H9 (cell line): ENCODE data around the gene HTR2B. TPM values are rescaled to one million over a fixed set of nuclear protein-coding genes. Genes with fewer than 3 reads are reported as not detected.

Experiments
- DNase-seq: peaks from one replicate; pipeline ENCODE4 v3.0.0-alpha.2; 2017
- H2AFZ ChIP-seq: one replicate; pipeline ENCODE4 v1.6.1; 2013; ENCODE audit warnings: mild to moderate bottlenecking, low read length, control low read depth, moderate library complexity
- H2AK5ac ChIP-seq: 2 replicates; pipeline ENCODE4 v1.6.1; 2013; ENCODE audit warnings: low read length, control low read depth, mixed read lengths; ENCODE audit not compliant: insufficient read length
- H2BK120ac ChIP-seq: one replicate; pipeline ENCODE4 v1.6.1; 2013; ENCODE audit warnings: low read depth, mild to moderate bottlenecking, low read length, control low read depth, inconsistent platforms; ENCODE audit not compliant: poor library complexity, severe bottlenecking
- H2BK12ac ChIP-seq: 2 replicates; pipeline ENCODE4 v1.6.1; 2013; ENCODE audit warnings: low read length, control low read depth, mixed read lengths, low read depth; ENCODE audit not compliant: insufficient read length
- H2BK15ac ChIP-seq: 2 replicates; pipeline ENCODE4 v1.6.1; 2013; ENCODE audit warnings: low read depth, low read length, control low read depth
- H2BK20ac ChIP-seq: one replicate; pipeline ENCODE4 v1.6.1; 2013; ENCODE audit warnings: low read depth, mild to moderate bottlenecking, low read length, control low read depth, inconsistent platforms; ENCODE audit not compliant: poor library complexity, severe bottlenecking
- H2BK5ac ChIP-seq: 2 replicates; pipeline ENCODE4 v1.6.1; 2013; ENCODE audit warnings: low read length, control low read depth, mixed read lengths; ENCODE audit not compliant: insufficient read length
- H3K14ac ChIP-seq: 2 replicates; pipeline ENCODE4 v1.6.1; 2013; ENCODE audit warnings: low read length, control low read depth; ENCODE audit not compliant: insufficient read depth
- H3K18ac ChIP-seq: 2 replicates; pipeline ENCODE4 v1.6.1; 2013; ENCODE audit warnings: low read depth, mild to moderate bottlenecking, mixed read lengths, low read length, control low read depth; ENCODE audit not compliant: insufficient read length
- H3K23ac ChIP-seq: 2 replicates; pipeline ENCODE4 v1.6.1; 2013; ENCODE audit warnings: low read length, control low read depth, mixed read lengths, low read depth; ENCODE audit not compliant: insufficient read length
- H3K23me2 ChIP-seq: 2 replicates; pipeline ENCODE4 v1.6.1; 2013; ENCODE audit warnings: low read depth, mild to moderate bottlenecking, mixed read lengths, low read length, control low read depth; ENCODE audit not compliant: insufficient read length, poor library complexity, severe bottlenecking
- H3K27ac ChIP-seq: 2 replicates; pipeline ENCODE4 v1.5.1; 2013; ENCODE audit warnings: low read length, control low read depth, mixed read lengths, low read depth; ENCODE audit not compliant: insufficient read length
- H3K27me3 ChIP-seq: 2 replicates; pipeline ENCODE4 v1.6.1; 2013; ENCODE audit warnings: low read length, control low read depth, inconsistent platforms; ENCODE audit not compliant: insufficient read depth
- H3K4ac ChIP-seq: 2 replicates; pipeline ENCODE4 v1.6.1; 2013; ENCODE audit warnings: low read depth, mild to moderate bottlenecking, control low read depth, inconsistent platforms, low read length, moderate library complexity
- H3K4me1 ChIP-seq: 2 replicates; pipeline ENCODE4 v1.6.1; 2013; ENCODE audit warnings: low read length, control low read depth, inconsistent platforms; ENCODE audit not compliant: insufficient read depth
- H3K4me2 ChIP-seq: 2 replicates; pipeline ENCODE4 v1.6.1; 2013; ENCODE audit warnings: low read length, control low read depth, mixed read lengths; ENCODE audit not compliant: insufficient read length, insufficient read depth
- H3K56ac ChIP-seq: 2 replicates; pipeline ENCODE4 v1.6.1; 2013; ENCODE audit warnings: low read depth, mild to moderate bottlenecking, mixed read lengths, low read length, control low read depth; ENCODE audit not compliant: insufficient read length
- H3K79me1 ChIP-seq: 2 replicates; pipeline ENCODE4 v1.6.1; 2013; ENCODE audit warnings: low read depth, mild to moderate bottlenecking, moderate library complexity, low read length, control low read depth, inconsistent platforms; ENCODE audit not compliant: insufficient read depth, poor library complexity, severe bottlenecking
- H3K79me2 ChIP-seq: 2 replicates; pipeline ENCODE4 v1.6.1; 2013; ENCODE audit warnings: low read length, control low read depth, inconsistent platforms; ENCODE audit not compliant: insufficient read depth
- H3K9ac ChIP-seq: 2 replicates; pipeline ENCODE4 v1.6.1; 2013; ENCODE audit warnings: low read length, control low read depth, mixed read lengths; ENCODE audit not compliant: insufficient read length; ENCODE audit errors: extremely low read depth
- H3K9me3 ChIP-seq: one replicate; pipeline ENCODE4 v1.6.1; 2013; ENCODE audit warnings: low read depth, low read length, inconsistent platforms; ENCODE audit not compliant: control insufficient read depth
- H3T11ph ChIP-seq: one replicate; pipeline ENCODE4 v1.6.1; 2013; ENCODE audit warnings: mild to moderate bottlenecking, low read length, control low read depth, inconsistent platforms
- H4K20me1 ChIP-seq: one replicate; pipeline ENCODE4 v1.6.1; 2013; ENCODE audit not compliant: control insufficient read depth, insufficient read length, insufficient read depth
- H4K5ac ChIP-seq: 2 replicates; pipeline ENCODE4 v1.6.1; 2013; ENCODE audit warnings: low read depth, mild to moderate bottlenecking, mixed read lengths, low read length, control low read depth; ENCODE audit not compliant: insufficient read length
- H4K8ac ChIP-seq: replicated peaks from 2 replicates; pipeline ENCODE4 v1.6.1; 2013; ENCODE audit warnings: low read length, control low read depth, mixed read lengths, low read depth; ENCODE audit not compliant: insufficient read length
- H4K91ac ChIP-seq: 2 replicates; pipeline ENCODE4 v1.6.1; 2013; ENCODE audit warnings: low read depth, mild to moderate bottlenecking, moderate library complexity, mixed read lengths, low read length, control low read depth; ENCODE audit not compliant: insufficient read length
- H3K27ac Mint-ChIP-seq, 3 experiments: 2 replicates in 2 of 3; 3 replicates in 1 of 3; pipeline ENCODE4 v1.8.0; 2020 to 2021; ENCODE audit warnings: mixed read lengths in 3 of 3, mild to moderate bottlenecking in 1 of 3, moderate library complexity in 1 of 3
- H3K27me3 Mint-ChIP-seq: 2 replicates; pipeline ENCODE4 v1.8.0; 2021; ENCODE audit warnings: low read depth, mild to moderate bottlenecking, moderate library complexity, mixed read lengths
- H3K36me3 Mint-ChIP-seq, 3 experiments: 2 replicates in 2 of 3; 3 replicates in 1 of 3; pipeline ENCODE4 v1.8.0; 2020 to 2021; ENCODE audit warnings: low read depth in 3 of 3, mixed read lengths in 3 of 3; ENCODE audit not compliant: insufficient read depth in 1 of 3
- H3K4me1 Mint-ChIP-seq, 2 experiments: 2 replicates each; pipeline ENCODE4 v1.8.0; 2020; ENCODE audit warnings: mixed read lengths in 2 of 2
- H3K4me3 Mint-ChIP-seq, 2 experiments: 2 replicates in 1 of 2; 3 replicates in 1 of 2; pipeline ENCODE4 v1.8.0; 2020 to 2021; ENCODE audit warnings: mild to moderate bottlenecking in 2 of 2, mixed read lengths in 2 of 2, moderate library complexity in 1 of 2
- H3K9me3 Mint-ChIP-seq, 2 experiments: 2 replicates in 1 of 2; 3 replicates in 1 of 2; pipeline ENCODE4 v1.8.0; 2020; ENCODE audit warnings: mild to moderate bottlenecking in 2 of 2, mixed read lengths in 2 of 2, moderate library complexity in 1 of 2
- WGBS: extraction: QIAGEN DNeasy Blood & Tissue Kit; methylation state at CpG from one replicate; pipeline ENCODE4 v1.1.7; 2013; ENCODE audit warnings: missing lambda C conversion rate, low lambda C conversion rate, mixed read lengths; ENCODE audit not compliant: insufficient read length; ENCODE audit errors: extremely low coverage; 5-methylcytosine and 5-hydroxymethylcytosine counted together
- total RNA-seq: library from RNA; stranded (reverse); gene quantifications from 2 replicates; pipeline ENCODE4 v1.2.1, GENCODE V29; 2021
- TF ChIP-seq, protein P1 (sequence below): fragments of 200-600 bp; sonication (generic); conservative IDR thresholded peaks from 3 replicates; pipeline ENCODE4 v1.8.0; 2021; ENCODE audit warnings: antibody characterized with exemption, mild to moderate bottlenecking

Gene HTR2B
- total RNA-seq, 1 experiment from 2014 or later: not detected

DNA sequence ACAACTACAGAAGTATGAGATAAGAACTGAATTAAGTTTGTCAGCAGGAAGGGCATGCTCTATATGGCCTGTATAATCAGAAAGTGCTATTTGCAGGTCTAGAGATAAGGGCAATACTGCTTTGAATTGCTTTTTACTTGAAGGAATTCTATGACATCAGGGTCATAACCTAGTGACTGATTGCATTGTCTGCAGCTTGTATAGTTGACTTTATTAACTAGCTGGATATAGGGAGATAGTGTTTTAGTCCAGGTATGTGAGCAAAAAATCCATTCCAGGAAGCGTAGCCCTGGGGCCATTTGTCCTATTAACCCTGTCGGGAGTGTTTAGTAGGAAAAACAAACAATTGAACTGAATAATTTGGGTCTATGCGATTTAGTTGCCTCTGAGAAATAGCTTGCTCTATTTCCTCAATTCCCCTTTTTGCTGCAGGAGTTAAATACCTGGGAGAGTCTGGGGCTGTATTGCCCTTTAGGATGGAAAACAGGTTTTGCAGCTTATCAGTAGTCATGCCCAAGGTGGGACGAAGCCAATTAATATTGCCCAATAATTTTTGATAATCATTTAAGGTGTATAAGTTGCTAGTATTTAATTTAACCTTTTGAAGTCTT, 30.0 kb downstream of the HTR2B start:
- peaks cover 71 to 87% (median 74%) of the 10 kb centered on the region in 3 experiments for H3K36me3 Mint-ChIP-seq
- Histone ChIP-seq H3K79me1 (peaks cover 5% of the 10 kb centered on the region), H4K20me1 (no peaks in the 10 kb centered on the region), H3K27ac (no peak overlapping the region), H2AFZ (no peak overlapping the region), H2BK5ac (no peak overlapping the region), H3K23me2 (no peaks in the 10 kb centered on the region), H2BK20ac (no peak overlapping the region), H3K9ac (no peak overlapping the region), H3K23ac (no peak overlapping the region), H2BK12ac (no peak overlapping the region), H3K56ac (no peak overlapping the region), H3K14ac (no peak overlapping the region), H3K27me3 (no peaks in the 10 kb centered on the region), H3K4me1 (no peaks in the 10 kb centered on the region), H2AK5ac (no peak overlapping the region), H3K4ac (no peak overlapping the region), H2BK120ac (no peak overlapping the region), H2BK15ac (no peak overlapping the region), H3K79me2 (no peaks in the 10 kb centered on the region), H3K4me2 (no peak overlapping the region), H3K9me3 (peaks cover 12% of the 10 kb centered on the region), H4K5ac (no peak overlapping the region), H3T11ph (no peak overlapping the region), H4K8ac (no peak overlapping the region), H4K91ac (no peak overlapping the region), H3K18ac (no peak overlapping the region)
- no peak for DNase-seq
- no peak overlapping the region for H3K4me3 Mint-ChIP-seq
- H3K27ac Mint-ChIP-seq: no peak overlapping the region
- no CpG with 5 or more reads among the region's 4 CpGs for WGBS
- H3K27me3 Mint-ChIP-seq: no peaks in the 10 kb centered on the region
- H3K4me1 Mint-ChIP-seq: peaks cover 5 to 16% of the 10 kb centered on the region in 2 experiments
- H3K9me3 Mint-ChIP-seq: peaks cover 9 to 10% of the 10 kb centered on the region in 2 experiments
- TF ChIP-seq, protein P1, sequence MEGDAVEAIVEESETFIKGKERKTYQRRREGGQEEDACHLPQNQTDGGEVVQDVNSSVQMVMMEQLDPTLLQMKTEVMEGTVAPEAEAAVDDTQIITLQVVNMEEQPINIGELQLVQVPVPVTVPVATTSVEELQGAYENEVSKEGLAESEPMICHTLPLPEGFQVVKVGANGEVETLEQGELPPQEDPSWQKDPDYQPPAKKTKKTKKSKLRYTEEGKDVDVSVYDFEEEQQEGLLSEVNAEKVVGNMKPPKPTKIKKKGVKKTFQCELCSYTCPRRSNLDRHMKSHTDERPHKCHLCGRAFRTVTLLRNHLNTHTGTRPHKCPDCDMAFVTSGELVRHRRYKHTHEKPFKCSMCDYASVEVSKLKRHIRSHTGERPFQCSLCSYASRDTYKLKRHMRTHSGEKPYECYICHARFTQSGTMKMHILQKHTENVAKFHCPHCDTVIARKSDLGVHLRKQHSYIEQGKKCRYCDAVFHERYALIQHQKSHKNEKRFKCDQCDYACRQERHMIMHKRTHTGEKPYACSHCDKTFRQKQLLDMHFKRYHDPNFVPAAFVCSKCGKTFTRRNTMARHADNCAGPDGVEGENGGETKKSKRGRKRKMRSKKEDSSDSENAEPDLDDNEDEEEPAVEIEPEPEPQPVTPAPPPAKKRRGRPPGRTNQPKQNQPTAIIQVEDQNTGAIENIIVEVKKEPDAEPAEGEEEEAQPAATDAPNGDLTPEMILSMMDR: no peak
